RKO (cell line): ENCODE results near the gene ASIC4.

ENCODE experiments used
- DNase-seq: peaks from one replicate; pipeline ENCODE4 v3.0.0-alpha.2; 2016; ENCODE audit warnings: low spot score

The ASIC4 gene

DNA sequence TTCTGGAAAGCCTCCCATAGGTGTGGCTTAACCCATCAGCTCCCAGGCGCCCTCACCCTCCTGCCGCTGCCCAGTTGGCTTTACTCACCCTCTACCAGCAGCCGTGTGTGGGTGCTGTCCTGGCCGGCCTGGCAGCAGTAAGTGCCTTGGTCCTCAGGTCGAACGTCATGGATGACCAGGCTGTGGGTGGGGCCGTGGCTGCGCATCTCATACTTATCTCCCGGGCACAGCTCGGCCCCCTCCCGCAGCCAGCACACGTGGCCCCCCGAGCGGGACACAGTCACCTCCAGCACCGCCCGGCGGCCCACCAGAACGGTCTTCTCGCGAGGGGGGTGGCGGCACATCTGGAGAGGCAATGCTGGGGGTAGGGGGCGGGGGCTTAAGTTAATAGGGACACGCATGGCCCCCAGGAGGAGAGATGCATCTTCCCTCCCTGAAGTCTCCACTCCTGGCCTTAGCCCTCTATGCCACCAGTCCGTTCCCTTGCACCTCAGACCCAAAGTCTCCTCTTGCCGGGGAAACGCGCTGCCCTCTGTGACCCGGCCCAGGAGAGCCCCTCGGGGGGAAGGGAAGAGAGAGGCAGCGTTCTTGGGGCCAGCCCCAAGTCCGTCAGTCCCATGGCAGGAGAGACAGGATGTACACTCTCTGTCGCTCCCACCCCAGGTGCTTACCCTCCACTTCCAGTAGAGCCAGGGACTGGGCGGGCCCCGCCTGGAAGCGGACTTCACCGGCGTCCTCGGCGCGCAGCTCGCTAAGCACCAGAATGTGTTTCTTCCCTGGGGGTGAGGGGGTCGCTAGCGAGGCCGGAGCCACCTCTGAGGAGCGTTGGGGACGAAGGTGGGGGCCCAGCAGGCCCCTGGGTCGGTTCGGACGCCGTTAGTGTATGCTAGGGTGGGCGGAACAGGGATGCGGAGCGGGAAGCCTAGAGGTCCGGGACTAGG is 37.4 kb downstream of the ASIC4 start:
- DNase-seq: no peak

DNA sequence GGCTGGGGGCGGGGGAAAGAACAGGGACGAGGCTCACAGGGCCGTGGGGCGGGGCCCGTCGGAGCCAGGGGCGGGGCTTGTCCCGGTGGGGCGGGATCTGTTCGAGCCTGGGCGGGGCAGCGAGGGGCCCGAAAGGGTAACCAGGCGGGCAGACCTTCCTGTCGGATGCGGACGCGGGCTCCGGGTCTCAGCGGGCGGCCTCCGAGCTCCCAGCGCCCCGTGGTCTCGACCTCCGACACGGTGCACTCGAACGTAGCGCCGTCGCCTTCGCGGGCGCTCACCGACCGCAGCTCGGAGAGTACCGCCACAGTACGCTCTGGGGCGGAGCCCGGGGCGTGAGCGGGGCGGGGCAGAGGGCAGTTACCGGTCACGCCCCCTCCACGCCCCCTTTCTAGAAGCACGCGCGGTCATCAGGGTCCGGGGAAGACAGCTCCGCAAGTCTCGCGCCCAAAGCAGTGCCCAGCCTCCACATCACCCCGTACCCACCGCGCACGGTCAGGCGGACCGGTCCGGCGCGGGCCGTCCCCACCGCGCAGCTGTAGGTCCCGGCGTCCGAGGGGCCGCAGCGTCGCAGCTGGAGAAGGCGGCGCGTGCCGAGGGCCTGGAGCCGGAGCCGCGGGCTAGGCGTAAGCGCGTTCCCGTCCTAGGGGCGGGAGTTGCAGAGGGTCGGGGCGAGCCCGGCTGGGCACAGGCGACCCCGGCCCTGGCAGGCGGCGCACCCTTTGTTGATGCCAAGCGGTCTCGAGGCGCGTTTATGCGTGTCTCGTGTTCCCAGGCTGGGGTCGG is 38.3 kb downstream of the ASIC4 start:
- DNase-seq: no peak

DNA sequence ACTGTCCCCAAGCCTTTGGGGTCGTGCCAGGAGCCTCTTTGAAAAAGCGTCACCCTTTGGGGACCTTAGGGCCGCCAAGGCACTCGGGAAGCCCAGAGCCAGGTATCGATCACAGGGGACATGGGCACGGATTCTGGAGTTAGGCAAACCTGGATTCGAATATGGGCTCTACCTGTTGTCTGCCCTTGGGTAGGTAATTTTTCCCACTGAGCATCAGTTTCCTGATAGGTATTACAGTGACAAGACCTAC is 38.8 kb downstream of the ASIC4 start:
- no peak for DNase-seq

DNA sequence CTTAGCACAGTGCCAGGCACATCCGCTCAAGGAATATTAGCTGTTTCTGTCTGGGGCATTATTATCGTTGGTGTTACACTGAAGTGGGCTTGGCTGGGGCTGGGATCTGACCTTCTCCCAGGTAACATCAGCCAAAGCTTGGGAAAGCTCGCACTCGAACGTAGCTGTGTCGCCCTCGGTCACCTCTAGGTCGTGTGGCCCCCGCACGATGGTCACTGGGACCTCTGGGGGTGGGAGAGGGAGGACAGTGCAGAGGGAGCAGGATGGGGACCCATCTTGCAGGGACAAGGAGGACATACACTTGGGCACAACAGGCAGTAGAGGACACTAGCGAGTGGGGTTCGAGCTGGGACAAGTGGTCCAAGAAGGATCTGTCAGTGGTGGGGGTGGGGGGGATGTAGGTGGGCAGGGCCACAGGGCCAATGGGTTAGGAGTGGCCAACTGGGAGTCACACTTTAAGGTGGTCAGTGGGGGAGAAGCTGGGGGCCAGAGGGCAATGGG is 39.2 kb downstream of the ASIC4 start:
- DNase-seq: no peak

DNA sequence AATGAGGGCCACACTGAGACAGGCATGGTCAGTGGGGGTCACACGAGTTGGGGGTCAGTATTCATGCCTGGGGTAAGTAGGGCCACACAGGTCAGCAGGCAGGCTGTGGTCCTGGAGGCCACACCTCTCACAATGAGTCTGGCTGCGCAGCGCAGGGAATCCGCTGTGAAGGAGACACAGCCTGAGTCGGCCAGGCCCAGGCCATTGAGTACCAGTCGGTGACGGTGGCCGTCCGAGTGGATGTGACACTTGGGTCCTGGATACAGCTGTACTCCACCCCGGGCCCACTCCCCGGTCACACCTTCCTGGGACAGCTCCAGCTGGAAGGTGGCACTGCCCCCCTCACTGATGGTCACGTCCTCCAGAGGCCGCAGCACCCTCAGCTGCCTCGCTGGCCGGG is 40.1 kb downstream of the ASIC4 start:
- DNase-seq: no peak

DNA sequence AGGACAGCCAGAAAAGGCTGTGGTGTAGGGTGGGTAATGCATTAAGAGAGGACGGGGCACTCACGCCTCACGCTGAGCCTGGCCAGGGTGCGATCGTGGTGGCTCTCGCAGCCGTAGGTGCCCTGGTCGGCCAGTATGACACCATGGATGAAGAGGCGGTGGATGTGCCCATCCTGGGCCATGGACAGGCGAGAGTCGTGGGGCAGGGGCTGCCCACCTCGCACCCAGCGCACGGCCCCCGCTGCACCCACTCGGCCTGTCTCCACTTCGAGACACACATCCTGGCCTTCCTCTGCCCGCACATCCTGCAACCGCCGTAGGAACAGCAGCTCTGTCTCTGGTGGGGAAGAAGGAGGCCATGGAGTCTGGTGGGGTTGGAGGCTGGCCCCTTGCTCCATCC is 41.7 kb downstream of the ASIC4 start:
- no peak for DNase-seq

DNA sequence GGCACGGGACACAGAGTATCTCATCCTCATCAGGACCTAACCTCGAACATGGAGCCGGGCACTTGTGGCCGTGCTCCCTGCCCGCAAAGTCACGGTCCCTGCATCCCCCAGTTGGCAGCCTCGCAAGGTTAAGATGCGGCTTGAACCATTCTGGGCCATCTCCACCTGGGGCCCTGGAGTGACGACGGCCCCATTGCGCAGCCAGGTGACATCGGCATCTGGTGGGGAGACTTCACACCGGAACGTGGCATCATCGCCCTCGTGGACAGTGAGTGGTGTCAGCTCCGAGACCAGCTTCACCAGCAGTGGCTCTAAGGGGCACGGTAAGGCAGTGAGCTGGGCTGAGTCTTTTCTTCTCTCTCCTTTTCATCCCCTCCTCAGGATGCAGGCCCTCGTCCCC is 42.1 kb downstream of the ASIC4 start:
- no peak for DNase-seq

DNA sequence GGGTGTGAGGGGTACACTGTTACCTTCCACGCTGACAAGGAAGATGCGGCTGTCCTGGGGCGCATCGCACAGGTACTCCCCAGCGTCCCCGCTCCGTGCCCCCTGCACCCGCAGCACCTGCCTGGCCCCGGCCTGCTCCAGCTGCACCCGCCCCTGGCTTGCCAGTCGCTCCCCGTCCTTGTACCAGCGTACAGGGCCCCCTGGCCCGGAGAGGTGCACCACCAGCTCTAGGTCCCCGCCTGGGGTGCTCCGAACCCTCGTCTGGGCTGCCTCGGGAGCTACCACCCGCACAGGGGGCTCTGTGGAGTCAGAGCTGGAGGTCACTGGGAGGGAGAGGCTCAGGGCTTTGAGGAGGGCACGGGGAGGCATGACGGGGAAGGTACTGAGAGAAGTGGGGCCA is 43.0 kb downstream of the ASIC4 start:
- no peak for DNase-seq

DNA sequence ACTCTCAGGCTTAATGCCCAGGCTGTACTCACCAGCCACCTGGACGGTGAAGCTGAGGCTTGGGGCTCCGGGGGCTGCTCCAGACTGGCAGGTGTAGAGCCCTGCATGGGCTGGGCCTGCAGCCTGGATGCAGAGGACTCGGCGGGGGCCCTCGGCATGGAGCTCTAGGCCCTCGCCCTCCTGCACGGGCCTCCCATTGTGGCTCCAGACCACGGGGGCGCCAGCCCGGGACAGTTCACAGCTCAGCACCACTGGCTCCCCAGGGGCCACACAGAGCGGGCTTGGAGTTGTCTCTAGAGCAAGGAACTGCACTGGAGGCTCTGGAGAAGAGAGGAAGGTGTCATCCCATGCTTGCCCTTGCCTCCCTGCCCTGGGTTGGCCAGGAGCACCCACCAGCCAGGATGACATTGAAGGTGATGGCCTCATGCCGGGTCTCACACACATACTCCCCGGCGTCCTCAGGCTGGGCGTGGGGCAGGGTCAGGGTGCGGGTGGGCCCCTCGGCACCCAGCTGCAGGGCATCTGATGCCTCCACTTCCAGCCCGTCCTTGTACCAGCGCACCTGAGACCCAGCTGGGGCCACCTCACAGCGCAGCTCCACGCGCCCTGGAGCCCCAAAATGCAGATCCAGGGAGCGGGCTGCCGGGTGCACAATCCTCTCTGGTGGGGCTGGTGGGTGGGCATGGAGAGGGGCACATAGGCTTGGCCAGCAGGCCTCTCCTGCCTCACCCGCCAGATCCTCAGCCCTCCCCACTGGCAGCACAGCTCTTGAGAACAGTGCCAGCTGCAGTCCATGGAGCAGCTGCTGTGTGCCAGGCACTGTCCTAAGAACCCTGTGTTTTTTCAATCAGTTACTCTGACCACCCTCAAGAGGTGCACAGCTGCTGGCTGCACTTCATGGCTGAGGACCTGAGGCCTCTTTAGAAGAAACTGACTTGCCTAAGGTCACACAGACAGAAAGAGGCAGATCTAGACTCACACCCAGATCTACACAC is 43.8 kb downstream of the ASIC4 start:
- no peak for DNase-seq

DNA sequence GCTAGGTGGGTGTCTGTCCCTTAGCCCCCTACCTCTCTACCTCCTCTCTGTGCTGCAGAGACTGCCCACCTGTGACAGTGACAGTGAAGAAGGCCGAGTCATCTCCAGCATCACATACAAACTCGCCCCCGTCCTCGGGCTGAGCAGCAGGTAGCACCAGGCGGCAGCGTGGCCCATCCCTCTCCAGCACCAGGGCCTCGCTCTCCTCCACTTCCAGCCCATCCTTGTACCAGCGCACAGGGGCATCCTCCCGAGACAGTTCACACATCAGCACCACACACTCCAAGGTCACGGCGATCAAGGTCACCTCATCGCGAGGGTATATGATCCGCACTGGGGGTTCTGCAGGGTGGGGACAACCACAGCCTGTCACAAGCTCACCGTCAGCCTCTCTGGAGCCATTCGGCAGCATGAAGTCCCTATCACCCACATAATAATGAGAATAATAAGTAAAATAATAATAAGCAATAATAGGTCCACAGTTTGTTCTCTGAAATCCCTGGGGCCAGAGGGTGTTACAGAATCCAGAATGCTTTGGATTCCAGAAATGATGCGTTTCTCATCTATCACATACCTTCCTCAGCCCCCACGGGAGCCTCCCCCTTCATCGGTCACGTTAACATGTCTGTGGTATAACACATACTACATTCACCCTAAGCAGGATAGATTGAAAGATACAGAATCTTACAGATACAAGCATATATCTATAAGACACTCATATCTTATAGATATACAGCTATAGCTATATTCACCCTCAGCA is 45.1 kb downstream of the ASIC4 start:
- DNase-seq: no peak

DNA sequence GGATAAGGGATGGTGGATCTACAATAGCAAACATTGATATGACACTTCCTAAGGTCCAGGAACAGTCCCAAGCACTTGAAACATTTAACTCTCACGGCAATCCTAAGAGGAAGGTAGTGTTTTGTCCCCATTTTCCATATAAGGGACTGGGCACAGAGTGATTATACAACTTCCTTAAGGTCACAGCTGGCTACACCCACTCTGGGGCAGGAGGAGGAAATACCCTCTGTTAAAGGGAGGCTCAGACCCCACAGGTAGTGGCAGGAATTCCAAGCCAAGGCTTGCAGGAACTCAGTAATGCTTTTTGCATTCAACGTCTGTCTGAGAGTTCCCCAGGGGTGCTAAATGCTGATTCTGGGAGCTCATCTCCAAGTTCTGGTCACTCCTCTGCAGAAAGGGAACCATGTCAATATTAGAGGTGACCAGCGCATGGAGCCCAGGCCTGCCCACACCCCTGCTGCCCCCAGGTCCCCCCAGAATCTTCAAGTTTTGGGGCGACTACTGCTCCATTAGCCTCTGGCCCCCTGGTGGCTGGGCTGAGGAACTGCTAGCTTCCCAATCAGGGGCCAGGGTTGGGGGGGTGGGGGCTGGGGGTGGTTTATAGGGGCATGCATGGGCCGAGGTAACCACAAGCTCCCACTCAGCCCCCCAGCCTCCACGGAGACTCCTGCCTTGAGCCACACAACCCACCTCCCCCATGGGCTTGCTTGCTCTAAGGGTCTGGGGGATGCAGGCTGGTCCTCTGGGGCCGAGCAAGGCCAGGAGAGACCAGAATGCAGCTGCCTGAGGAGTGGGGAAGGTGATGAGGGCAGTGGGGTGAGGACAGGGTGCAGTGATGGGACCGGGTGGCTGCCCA is 46.0 kb downstream of the ASIC4 start:
- no peak for DNase-seq

DNA sequence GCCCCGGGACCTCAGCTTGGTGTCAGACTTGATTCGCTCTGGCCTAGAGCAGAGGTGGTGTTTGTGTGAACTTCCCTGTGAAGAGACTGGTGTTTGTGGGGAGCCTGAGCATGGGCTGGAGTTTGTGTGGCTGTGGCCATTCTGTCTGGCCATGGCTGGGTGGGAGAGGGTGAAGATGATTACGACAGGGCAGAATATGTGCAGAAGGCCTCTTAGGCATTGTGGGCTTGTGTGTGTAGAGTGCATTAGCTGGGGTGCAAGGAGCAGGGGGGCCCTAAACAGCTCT is 46.6 kb downstream of the ASIC4 start:
- no peak for DNase-seq

DNA sequence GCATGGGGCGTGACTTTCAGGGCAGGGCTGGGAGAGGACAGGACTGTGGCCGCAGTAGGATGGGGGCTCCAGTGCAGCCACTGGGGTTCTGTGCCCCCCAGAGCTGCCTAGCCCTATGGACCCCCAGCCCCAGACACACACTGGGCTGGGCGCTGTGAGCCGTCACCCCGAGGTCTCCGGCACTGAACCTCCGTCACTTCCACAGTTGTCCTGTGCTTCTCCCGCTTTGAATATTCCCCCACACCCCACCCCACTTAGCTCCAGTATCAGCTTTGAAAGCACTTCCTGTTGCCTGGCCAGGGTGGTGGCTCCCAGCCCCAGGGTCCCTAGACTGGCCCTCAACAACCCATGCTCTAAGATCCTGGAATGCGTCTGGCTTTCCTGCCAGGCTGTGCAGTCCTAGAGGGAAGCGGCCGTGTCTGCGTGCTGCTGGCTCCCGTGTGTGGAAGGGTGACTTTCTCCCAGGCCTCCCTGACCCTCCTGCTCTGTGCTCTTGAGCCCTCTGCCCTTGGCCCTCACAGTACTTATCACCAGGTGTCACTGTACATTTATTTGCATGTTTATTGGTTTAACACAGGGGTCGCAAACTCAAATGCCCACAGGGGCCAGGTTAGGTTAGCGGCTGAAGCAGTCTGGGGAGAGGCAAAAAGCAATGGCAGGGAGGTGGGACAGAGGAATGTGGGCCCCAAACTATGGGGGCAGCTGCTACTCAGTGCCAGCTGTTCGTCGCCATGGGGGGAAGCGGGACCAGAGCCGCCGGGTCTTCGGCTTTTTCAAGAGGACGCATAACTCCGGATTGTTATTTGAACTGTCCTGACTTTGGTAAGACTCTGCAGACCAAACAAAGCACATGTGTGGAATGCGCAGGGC is 47.1 kb downstream of the ASIC4 start:
- DNase-seq: no peak

DNA sequence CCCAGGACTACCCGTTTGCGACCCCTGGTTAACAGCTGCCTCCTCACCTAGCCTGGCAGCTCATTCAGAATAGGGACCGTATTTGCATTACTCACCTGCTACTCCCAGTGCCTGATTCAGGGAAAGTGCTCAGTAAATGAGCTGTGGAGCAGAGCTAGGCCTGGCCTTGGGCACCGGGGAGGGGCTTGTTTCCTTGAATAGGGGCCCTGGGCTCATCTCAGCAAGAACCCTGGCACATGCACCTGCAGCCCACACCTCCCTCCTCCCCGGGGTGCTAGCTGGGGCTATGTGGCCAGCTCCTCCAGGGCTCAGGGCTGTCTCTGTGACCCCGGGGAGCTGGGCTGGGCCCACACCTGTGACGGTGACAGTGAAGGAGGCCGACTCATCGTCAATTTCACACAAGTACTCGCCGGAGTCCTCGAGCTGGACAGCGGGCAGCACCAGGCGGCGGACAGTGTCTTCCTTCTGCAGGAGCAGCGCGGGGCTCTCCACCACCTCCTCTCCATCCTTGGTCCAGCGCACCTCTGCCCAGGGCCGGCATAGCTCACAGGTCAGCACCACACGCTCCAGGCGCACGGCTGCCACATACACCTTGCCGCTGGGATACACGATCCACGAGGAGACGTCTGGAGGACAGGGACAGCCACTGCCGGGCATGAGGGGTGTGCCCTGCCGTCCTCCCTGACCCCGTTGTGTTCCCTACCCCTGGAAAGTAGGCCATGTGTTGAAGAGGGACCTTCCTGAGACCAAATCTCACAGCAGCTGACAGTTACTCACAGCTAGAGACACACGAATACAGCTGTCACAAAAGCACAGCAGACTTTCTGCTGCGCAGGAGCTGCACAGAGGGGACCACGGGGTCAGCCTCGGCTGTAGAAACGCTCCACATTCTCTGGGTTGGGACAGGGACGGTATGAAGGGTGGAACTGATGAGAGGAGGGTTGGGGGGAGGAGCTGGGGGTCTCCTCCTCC is 48.1 kb downstream of the ASIC4 start:
- no peak for DNase-seq

DNA sequence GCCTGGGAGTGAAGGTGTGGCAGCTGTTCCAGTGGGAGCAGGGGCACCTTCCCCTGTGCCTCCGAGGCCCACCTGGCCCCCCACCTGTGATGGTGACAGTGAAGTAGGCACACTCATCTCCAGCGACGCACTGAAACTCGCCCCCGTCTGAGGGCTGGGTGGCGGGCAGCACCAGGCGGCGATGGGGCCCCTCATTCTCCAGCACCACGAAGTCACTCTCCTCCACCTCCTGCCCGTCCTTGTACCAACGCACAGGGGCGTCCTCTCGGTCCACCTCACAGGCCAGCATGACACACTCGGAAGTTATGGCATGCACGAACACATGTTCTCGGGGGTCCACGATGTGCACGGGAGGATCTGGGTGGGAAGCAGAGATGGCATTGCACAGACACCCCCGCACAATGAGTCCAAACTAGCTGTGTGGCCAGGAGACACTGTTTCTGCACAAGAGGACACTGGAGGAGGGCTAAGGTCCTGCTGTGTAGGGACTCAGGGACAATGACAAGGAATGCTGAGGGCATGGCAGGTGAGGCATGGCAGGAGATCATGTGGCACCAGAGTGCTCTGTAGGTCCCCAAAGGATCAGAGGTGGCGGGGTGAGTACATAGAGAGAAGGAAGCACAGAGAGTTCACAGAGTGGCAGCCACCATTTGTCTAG is 49.1 kb downstream of the ASIC4 start:
- no peak for DNase-seq

DNA sequence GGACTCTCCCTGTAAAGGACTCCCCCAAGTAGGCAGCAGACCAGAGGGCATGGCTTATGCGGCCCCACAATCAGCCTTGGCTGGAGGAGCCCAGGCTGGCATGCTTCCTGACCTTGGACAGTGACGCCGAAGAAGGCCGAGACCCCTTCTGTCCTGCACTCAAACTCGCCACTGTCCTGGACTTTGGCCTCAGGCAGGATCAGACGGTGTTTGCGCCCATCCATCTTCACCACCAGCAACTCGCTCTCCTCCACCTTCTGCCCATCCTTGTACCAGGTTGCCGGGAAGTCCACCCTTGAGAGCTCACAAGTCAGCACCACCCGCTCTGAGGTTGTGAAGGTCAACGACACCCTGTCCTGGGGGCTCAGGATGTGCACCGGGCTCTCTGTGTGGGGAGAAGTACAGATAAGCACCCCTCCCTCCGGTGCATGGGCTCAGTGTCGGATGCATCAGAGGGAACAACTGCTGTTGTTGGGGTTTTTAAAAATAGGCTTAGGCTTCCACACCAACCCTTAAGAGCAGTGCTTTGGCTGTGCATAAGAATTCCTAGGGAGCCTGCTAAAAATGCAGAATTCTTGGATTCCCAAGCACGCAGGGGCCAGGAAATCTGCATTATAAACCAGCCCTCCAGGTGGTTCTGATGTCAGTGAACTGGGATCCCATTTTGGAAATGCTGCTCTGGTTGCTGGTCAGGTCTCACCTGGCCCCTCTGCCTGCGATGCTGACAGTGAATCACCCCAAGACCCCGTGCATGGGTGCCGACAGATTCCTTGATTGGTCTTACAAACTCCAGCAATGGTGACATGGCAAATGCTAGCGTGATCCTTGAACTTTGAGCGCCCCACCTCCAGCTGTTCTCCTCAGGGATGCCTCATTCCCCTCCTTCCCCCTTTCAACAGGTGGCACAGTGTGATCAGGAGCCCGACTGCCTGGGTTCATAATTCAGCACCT is 51.1 kb downstream of the ASIC4 start:
- no peak for DNase-seq

DNA sequence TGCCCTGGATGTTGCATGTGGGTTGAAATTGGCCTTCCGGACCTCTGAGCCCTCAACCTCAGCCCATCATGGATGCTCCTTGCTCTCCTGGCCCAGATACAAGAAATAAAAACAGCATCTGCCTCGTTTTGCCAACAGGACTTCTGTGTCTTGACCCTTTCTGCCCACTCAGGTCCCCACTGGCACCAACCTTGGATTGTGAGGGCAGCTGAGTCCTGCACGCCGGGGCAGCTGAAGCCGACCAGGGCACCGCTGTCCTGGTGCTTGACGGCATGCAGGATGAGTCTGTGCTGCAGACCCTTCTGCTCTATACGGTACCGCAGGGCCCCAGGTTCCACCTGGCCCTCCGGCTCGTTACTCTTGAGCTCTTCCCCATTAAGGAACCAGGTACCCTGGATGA is 52.4 kb downstream of the ASIC4 start:
- no peak for DNase-seq
